ENCODE data around the gene PSMD2. TPM values are rescaled to one million over a fixed set of nuclear protein-coding genes. Genes with fewer than 3 reads are reported as not detected.

The PSMD2 gene
- total and polyA plus RNA-seq, 4 donors = 77.5 to 213 (median 161) TPM

GRCh38 chr3:184336547-184337398 is 37.7 kb downstream of the PSMD2 start:
- DNase-seq (ENCODE audit: low spot score) = no peak
- Histone ChIP-seq H3K4me1 (ENCODE audit: control insufficient read depth in 4 of 4, insufficient read depth in 4 of 4, low read length in 3 of 4) (peaks cover 0 to 13% (median 6%) of the 10 kb centered on the region in 4 donors), H3K9ac (ENCODE audit: low read depth in 1 of 2, low read length in 2 of 2) (peak overlapping the region in 1 of 2 donors; percentile 46), H3K36me3 (ENCODE audit: control insufficient read depth in 4 of 4, insufficient read depth in 3 of 4, low read depth in 1 of 4, low read length in 3 of 4) (peaks cover 7 to 34% (median 29%) of the 10 kb centered on the region in 4 donors), H3K4me3 (ENCODE audit: low read depth in 1 of 3, low read length in 3 of 3) (peak overlapping the region; percentile 47 to 68 (median 62)), H3K27ac (ENCODE audit: low read depth in 1 of 2, low read length in 2 of 2) (peak overlapping the region; percentile 84 to 89), H3K27me3 (ENCODE audit: control insufficient read depth in 4 of 4, insufficient read depth in 4 of 4, low read length in 3 of 4) (no peaks in the 10 kb centered on the region), H3K9me3 (ENCODE audit: control insufficient read depth in 4 of 4, low read length in 3 of 4) (no peaks in the 10 kb centered on the region)
- WGBS = 38% methylated on average over 17 of the region's 17 CpGs
- no peak for TF ChIP-seq FOXA2 (IDR thresholded peaks at IDR 0.05)
- no peak for TF ChIP-seq EGR1 (IDR thresholded peaks at IDR 0.05; ENCODE audit: low read depth in 2 of 2)
- no peak for TF ChIP-seq FOXA1 (IDR thresholded peaks at IDR 0.05)
- no peak for TF ChIP-seq HNF4A (conservative IDR thresholded peaks at IDR 0.05)
- no peak for TF ChIP-seq SP1 (IDR thresholded peaks at IDR 0.05)
- TF ChIP-seq CTCF (IDR thresholded peaks at IDR 0.05; ENCODE audit: low read depth, low read length, missing input control) = no peak
- peak; percentile 80 for TF ChIP-seq NR2F2 (IDR thresholded peaks at IDR 0.05)

GRCh38 chr3:184337399-184337714 is 38.3 kb downstream of the PSMD2 start, which contains the start of gene FAM131A:
FAM131A (plus strand) TSS chr3:184337600; CDS start chr3:184337631, 31 bp downstream.
- Histone ChIP-seq H3K27me3 (ENCODE audit: control insufficient read depth in 4 of 4, insufficient read depth in 4 of 4, low read length in 3 of 4) (no peaks in the 10 kb centered on the region), H3K27ac (ENCODE audit: low read depth in 1 of 2, low read length in 2 of 2) (peak within 1 kb of the TSS; percentile 84 to 89), H3K4me1 (ENCODE audit: control insufficient read depth in 4 of 4, insufficient read depth in 4 of 4, low read length in 3 of 4) (peaks cover 0 to 13% (median 6%) of the 10 kb centered on the region in 4 donors), H3K9ac (ENCODE audit: low read depth in 1 of 2, low read length in 2 of 2) (peak within 1 kb of the TSS in 1 of 2 donors; percentile 46), H3K4me3 (ENCODE audit: low read depth in 1 of 3, low read length in 3 of 3) (peak within 1 kb of the TSS; percentile 47 to 68 (median 62)), H3K36me3 (ENCODE audit: control insufficient read depth in 4 of 4, insufficient read depth in 3 of 4, low read depth in 1 of 4, low read length in 3 of 4) (peaks cover 5 to 32% (median 23%) of the 10 kb centered on the region in 4 donors), H3K9me3 (ENCODE audit: control insufficient read depth in 4 of 4, low read length in 3 of 4) (no peaks in the 10 kb centered on the region)
- DNase-seq (ENCODE audit: low spot score) = no peak
- no peak for TF ChIP-seq HNF4G (IDR thresholded peaks at IDR 0.05)
- TF ChIP-seq TAF1 (conservative IDR thresholded peaks at IDR 0.05) = no peak
- no peak for TF ChIP-seq RXRA (IDR thresholded peaks at IDR 0.05)
- no peak for TF ChIP-seq EGR1 (IDR thresholded peaks at IDR 0.05; ENCODE audit: low read depth in 2 of 2)
- no peak for TF ChIP-seq CTCF (IDR thresholded peaks at IDR 0.05; ENCODE audit: low read depth, low read length, missing input control)
- no peak for TF ChIP-seq YY1 (IDR thresholded peaks at IDR 0.05)
- TF ChIP-seq, protein P1, sequence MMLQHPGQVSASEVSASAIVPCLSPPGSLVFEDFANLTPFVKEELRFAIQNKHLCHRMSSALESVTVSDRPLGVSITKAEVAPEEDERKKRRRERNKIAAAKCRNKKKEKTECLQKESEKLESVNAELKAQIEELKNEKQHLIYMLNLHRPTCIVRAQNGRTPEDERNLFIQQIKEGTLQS (IDR thresholded peaks at IDR 0.05) = no peak
- WGBS = 83% methylated on average over 6 of the region's 6 CpGs

- WGBS = 86% methylated on average over 7 of the region's 7 CpGs
- Histone ChIP-seq H3K4me3 (ENCODE audit: low read depth in 1 of 3, low read length in 3 of 3) (no peak overlapping the region), H3K4me1 (ENCODE audit: control insufficient read depth in 4 of 4, insufficient read depth in 4 of 4, low read length in 3 of 4) (peaks cover 0 to 13% (median 6%) of the 10 kb centered on the region in 4 donors), H3K27me3 (ENCODE audit: control insufficient read depth in 4 of 4, insufficient read depth in 4 of 4, low read length in 3 of 4) (no peaks in the 10 kb centered on the region), H3K27ac (ENCODE audit: low read depth in 1 of 2, low read length in 2 of 2) (peak overlapping the region; percentile 3 to 23), H3K9me3 (ENCODE audit: control insufficient read depth in 4 of 4, low read length in 3 of 4) (no peaks in the 10 kb centered on the region), H3K36me3 (ENCODE audit: control insufficient read depth in 4 of 4, insufficient read depth in 3 of 4, low read depth in 1 of 4, low read length in 3 of 4) (peaks cover 5 to 31% (median 18%) of the 10 kb centered on the region in 4 donors), H3K9ac (ENCODE audit: low read depth in 1 of 2, low read length in 2 of 2) (no peak overlapping the region)
- no peak for DNase-seq (ENCODE audit: low spot score)
- TF ChIP-seq, protein P2, sequence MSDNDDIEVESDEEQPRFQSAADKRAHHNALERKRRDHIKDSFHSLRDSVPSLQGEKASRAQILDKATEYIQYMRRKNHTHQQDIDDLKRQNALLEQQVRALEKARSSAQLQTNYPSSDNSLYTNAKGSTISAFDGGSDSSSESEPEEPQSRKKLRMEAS (IDR thresholded peaks at IDR 0.05) = no peak
- TF ChIP-seq HNF4G (IDR thresholded peaks at IDR 0.05) (no peak), ZBTB33 (IDR thresholded peaks at IDR 0.05) (no peak), RAD21 (IDR thresholded peaks at IDR 0.05) (no peak), GABPA (IDR thresholded peaks at IDR 0.05 in 1 of 2, conservative IDR thresholded peaks at IDR 0.05 in 1 of 2) (no peak), REST (IDR thresholded peaks at IDR 0.05) (no peak), NR2F2 (IDR thresholded peaks at IDR 0.05) (no peak)
Measured at GRCh38 chr3:184337981-184338380, 38.9 kb downstream of the PSMD2 start.
